GM18873 (cell line): Measurements from ENCODE around the gene CRIP1.

Experiments used
- ATAC-seq: cut with Tn5 transposase; IDR thresholded peaks from one replicate; pipeline ENCODE4 v1.9.1; 2021; ENCODE audit warnings: mild to moderate bottlenecking, moderate library complexity, moderate number of reproducible peaks; ENCODE audit not compliant: unreplicated experiment, low FRiP score

Gene CRIP1

GRCh38 chr14:105480199-105480746, 6.4 kb upstream of the CRIP1 start:
- no peak for ATAC-seq

DNA sequence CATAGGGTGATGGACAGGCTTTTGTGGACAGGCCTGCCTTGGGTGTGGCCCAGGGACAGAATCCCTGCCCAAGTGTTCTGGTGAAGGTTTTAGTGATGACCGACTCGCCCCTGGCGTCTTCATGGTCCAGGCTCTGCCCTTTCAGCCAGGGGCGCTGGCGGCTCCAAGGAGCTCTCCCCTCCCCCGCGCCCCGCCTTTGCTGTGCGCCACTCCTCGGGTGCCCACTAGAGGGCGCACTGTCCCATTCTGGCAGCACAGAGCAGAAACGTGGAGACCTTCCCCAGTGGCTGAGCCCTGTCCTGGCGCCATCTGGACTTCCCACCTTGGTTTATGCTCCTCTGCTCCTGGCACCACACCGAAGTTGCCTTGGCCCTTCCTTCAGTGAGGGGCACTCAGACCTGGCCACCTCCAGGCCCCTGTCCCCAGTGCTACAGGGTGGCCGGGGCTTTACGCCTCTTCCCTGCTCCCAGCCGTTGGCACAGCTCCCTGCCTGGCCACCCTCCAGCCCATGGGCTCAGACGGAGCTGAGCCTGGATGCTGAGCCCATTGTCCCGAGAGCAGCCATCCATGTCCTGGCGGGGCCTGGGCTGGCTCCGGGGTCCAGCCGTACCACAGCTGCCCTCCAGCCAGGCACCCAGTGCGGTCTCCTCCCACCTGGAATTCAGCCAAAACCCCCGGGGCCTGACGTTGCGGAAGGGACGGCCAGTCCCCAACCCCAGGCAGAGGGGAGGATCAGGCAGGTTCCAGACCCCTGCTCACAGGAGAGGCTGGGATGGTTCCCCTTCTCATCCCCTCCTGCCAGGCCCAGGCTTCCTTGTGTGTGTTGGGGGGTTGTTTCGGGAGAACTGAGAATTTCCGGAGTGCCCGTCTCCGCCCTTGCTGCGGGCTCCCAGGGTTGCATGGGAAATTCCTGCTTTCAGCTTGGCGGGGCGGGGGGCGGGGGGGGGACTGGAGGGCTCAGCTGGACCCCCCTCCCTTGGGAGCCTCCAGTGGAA, 5.6 kb upstream of the CRIP1 start:
- ATAC-seq, result peak; percentile 37

DNA sequence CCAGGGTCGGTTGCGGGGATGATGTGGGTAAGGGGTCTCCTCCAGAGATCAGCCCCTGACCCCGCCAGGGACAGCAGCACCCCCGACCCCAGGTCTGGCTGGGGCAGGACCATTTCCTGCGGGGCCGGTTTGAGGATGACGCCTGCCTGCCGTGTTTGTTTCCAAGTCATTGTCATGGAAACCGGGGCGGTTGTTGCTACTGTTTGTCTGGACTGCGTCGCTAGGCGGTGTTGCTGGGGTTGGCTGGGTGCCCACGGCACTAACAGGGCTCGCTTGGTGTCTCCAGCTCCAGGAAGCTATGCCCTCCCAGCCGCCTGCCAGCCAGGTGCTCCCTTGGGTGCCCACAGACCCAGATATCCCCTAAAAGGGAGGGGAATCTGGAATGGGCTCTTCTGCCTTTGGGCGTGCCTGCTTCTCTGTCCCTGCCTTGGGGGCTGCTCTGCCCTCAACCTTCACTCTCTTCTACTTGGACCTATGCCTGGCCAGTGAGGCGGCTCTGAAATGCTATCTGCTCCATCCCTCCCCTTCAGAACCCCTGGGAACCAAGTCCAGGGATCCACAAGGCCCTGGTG, 4.7 kb upstream of the CRIP1 start:
- ATAC-seq, result no peak

GRCh38 chr14:105482486-105483110, 4.1 kb upstream of the CRIP1 start:
- ATAC-seq, result no peak

DNA sequence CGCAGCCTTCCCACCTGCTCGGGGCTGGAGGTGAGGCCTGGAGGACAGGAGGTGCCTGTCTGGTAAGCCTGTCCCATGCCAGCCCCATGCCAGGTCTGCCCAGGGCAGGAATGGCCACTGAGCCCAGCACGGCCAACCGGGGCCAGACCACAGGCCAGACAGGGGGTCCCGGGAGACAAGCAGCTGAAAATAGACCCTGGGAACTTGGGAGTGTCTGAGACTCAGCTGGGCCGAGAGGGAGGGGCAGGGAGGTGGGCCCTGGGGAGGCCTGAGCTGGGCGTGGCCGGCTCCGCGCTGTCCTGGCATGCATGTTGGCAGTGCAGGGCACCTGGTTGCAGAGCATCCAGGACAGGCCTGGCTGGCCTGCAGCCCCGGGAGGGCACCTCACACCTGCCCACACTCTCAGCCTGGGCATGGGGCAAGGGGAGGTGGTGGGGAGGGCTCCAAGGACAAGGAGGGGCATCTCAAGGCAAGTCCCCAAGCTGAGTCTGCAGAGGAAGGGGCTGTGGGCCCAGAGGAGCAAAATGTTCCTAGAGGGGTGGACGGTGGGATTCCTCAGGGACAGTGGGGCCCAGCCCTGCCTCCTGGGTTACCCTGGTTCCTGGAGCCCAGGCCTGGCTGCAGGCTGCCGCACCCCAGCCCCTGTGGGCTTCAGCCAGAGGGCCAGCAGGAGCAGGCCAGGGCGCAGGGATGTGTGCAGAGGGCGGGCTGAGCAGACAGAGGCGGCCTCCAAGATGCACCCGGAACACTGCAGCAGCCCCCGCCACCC, 3.2 kb upstream of the CRIP1 start:
- ATAC-seq, result no peak

DNA sequence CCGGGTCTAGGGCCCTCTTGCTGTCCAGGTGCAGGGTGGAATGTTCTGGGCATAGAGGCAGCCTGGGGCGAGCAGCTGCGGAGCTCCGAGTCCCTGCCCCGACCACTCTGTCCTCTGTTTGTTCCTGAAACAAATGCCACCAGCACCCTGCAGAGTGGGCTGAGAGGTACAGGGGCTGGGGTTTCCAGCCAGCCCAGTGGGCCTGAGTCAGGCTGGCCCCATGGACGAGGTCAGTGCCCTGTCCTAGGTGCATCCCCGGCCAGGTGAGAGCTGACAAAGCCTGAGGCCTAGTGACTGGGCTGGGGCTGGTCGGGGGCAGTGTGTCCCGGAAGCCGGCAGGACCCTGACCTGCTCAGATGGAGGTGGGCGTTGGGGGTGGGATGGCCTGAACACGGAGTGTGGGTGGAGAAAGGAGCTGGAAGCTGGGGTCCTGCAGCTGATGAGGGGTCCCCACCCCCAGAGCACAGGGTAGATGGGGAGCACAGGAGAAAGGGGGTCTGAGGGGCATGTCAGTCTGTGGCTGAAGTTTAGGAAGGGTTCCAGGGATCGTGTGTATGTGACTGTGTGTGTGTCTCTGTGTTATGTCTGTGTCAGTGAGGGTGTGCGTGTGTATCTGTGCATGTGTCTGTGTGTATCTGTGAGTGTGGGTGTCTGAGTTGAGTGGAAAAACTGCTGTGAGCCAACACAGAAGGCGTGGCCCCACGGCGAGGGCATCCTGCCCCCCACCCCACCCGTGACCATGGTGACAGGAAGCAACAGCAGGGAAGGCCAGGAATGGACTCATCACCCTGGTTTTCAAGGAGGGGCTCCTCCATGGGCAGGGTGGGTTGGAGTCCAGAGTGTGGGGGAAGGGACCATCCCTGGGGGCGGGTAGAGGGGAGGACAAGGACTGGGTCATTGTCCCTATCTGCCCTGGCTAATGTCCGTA, 2.4 kb upstream of the CRIP1 start:
- ATAC-seq, result no peak

GRCh38 chr14:105484997-105485393, 1.7 kb upstream of the CRIP1 start:
- ATAC-seq, result no peak

- no peak for ATAC-seq
Measured at GRCh38 chr14:105485739-105486162, 935 bp upstream of the CRIP1 start.

DNA sequence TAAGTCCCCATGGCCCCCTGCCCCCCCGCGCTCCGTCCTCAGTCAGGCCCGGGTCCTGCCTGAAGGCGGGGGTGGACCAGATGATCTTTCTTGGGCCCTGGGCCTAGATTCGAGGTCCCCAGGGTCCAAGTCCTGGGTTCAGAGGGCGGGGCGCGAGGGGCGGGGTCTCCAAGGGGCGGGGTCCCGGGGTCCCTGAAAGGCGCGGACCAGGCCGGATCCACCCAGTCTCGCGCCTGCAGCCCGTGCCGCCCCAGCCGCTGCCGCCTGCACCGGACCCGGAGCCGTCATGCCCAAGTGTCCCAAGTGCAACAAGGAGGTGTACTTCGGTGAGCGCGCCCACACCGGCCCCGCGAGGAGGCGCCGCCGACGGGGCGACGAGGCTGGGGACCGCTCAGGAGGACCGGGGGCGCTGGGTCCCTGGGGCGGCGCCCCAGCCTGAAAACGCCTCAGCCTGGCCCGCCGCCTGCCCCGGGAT, 325 bp downstream of the CRIP1 start:
- no peak for ATAC-seq

DNA sequence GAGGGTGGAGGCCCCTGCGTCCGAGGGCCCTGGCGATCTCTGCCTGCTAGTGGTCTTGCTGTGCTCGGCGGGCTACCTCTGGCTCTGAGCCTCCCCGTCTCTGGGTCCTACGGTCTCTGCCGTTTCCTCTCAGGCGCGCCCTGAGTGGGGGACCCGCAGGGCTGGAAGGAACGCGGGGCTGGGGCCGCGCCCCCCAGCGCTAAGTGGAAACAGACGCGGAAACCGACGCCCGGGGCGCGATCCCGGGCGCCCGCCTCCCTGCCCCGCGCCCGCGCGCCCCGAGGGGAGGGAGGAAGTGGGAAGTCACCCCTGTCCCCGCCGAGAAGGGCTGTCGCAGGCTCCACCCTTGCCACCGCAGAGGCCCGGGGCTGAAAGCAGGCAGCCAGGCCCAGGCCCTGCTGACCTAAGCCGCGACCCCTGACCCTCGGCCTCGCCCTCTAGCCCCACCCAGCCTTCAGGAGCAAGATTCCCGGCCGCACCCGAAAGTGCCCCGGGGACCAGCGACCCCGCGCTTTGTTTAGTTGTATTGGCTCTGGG, 831 bp downstream of the CRIP1 start:
- no peak for ATAC-seq

- no peak for ATAC-seq
Measured at GRCh38 chr14:105487986-105488777, 1.5 kb downstream of the CRIP1 start.

DNA sequence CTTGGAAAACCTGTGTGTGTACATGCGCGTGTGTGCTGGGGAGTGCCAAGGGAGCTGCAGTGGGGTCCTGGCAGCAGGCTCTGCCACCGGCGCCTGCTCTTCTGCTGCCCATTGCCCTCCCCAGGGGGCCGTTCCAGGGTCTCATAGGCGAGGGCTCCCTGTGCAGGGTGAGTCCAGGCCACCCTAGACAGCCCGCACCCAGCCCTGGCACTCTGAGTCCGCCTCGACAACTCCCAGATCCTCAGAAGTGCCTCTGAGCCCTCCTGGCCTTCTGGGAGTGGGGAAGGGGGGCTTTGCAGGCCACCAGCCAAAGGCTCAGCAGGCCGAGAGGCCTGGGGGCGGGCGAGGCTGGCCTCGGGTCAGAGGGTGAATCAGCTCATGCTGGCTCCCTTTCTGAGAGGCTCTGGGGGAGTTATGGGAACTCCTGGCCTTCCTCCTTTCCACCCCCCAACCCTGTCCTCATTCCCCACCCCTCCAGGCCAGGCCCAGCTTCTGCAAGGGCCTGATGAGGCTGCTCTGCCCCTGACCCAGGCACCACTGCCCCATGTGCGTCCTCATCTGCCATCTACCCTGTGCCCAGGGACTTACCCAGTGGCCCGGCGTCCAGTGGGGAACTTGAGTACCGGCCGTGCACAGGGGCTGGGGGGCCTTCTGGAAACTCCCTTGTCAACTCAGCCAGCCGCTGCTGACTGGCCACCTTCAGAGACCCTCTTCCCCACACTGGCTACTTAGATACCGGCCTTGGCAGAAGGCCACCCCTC, 2.3 kb downstream of the CRIP1 start:
- ATAC-seq, result no peak

- no peak for ATAC-seq
Measured at GRCh38 chr14:105489542-105490266, 3.0 kb downstream of the CRIP1 start.

GRCh38 chr14:105490267-105490571, 3.5 kb downstream of the CRIP1 start:
- no peak for ATAC-seq

GRCh38 chr14:105490572-105491365, 4.1 kb downstream of the CRIP1 start, which contains the start of gene TEDC1:
Gene TEDC1 (plus strand): TSS chr14:105491246. CDS start chr14:105491376, 130 bp downstream.
- peak; percentile 76 for ATAC-seq

DNA sequence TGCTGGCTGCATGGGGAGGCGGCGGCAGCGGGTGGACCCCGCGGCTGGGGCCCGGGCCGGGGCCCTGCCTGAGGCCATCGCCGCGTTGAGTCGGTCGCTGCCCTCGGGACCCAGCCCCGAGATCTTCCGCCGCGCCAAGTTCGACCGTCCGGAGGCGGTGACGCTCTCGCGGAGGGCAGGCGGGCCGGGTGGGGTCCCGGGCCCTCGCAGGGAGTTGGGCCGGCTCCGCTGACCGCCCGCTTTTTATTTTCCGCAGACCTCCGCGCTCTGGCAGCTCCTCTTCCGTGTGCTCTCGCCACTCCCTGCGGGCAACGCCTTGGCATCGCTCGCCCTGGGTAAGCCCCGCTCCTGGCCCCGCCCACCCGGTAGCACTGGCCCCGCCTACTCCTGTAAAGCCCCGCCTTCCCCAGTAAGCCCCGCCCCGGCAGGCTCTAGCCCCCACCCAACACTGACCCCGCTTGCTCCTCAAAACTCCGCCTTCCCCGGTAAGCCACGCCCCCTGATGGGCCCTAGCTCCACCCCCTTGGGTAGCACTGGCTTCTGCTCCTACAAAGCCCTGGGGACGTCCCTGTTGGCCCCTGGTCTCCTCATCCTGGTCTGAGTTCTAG, 4.8 kb downstream of the CRIP1 start:
- ATAC-seq, result peak; percentile 2
